DMS 273 treated with DMSO at 0.1 percent for 48 hours (cell line): Measurements from ENCODE around the gene ARHGAP15.

ENCODE experiments used
- DNase-seq: peaks from one replicate; lab custom pipeline; 2025; lab: John Stamatoyannopoulos, UW

ARHGAP15 gene

GRCh38 chr2:143632751-143633374 lies 503.6 kb downstream of the ARHGAP15 start:
- no peak for DNase-seq

GRCh38 chr2:143633419-143633818 lies 504.2 kb downstream of the ARHGAP15 start:
- no peak for DNase-seq

- DNase-seq = no peak
Observed at GRCh38 chr2:143635302-143635701, 506.1 kb downstream of the ARHGAP15 start.

- DNase-seq = no peak
Observed at GRCh38 chr2:143635936-143636335, 506.7 kb downstream of the ARHGAP15 start.

- DNase-seq = no peak
Observed at GRCh38 chr2:143640826-143641225, 511.6 kb downstream of the ARHGAP15 start.

- no peak for DNase-seq
Observed at GRCh38 chr2:143645921-143646645, 516.9 kb downstream of the ARHGAP15 start.

- no peak for DNase-seq
Observed at GRCh38 chr2:143649226-143649740, 520.1 kb downstream of the ARHGAP15 start.

- no peak for DNase-seq
Observed at GRCh38 chr2:143652692-143653091, 523.5 kb downstream of the ARHGAP15 start.

- no peak for DNase-seq
Observed at GRCh38 chr2:143668234-143668633, 539.0 kb downstream of the ARHGAP15 start.

GRCh38 chr2:143674051-143674450 lies 544.8 kb downstream of the ARHGAP15 start:
- DNase-seq = no peak

GRCh38 chr2:143675021-143675420 lies 545.8 kb downstream of the ARHGAP15 start:
- DNase-seq = no peak

GRCh38 chr2:143679617-143680016 lies 550.4 kb downstream of the ARHGAP15 start:
- peak; percentile 76 for DNase-seq

- DNase-seq = peak; percentile 52
Observed at GRCh38 chr2:143680885-143681405, 551.7 kb downstream of the ARHGAP15 start.

- no peak for DNase-seq
Observed at GRCh38 chr2:143682436-143683055, 553.3 kb downstream of the ARHGAP15 start.

- DNase-seq = no peak
Observed at GRCh38 chr2:143683977-143684376, 554.8 kb downstream of the ARHGAP15 start.

- peak; percentile 46 for DNase-seq
Observed at GRCh38 chr2:143684551-143685320, 555.5 kb downstream of the ARHGAP15 start.

GRCh38 chr2:143685421-143686078 lies 556.3 kb downstream of the ARHGAP15 start:
- peak; percentile 93 for DNase-seq

- peak; percentile 20 for DNase-seq
Observed at GRCh38 chr2:143686585-143687164, 557.5 kb downstream of the ARHGAP15 start.

GRCh38 chr2:143688248-143688647 lies 559.0 kb downstream of the ARHGAP15 start:
- no peak for DNase-seq

GRCh38 chr2:143688815-143689214 lies 559.6 kb downstream of the ARHGAP15 start:
- no peak for DNase-seq

- DNase-seq = no peak
Observed at GRCh38 chr2:143689541-143689940, 560.3 kb downstream of the ARHGAP15 start.
